Erythroblast (primary cell): Measurements from ENCODE around the gene GEMIN4.

Experiments
- GATA1 ChIP-seq: IDR thresholded peaks from 2 replicates; pipeline ENCODE4 v1.6.1; 2011; ENCODE audit warnings: low read depth, mild to moderate bottlenecking, control low read depth, low read length, moderate library complexity
- POLR2A ChIP-seq: IDR thresholded peaks from 2 replicates; pipeline ENCODE4 v1.6.1; 2011; ENCODE audit warnings: mild to moderate bottlenecking, low read length

GRCh38 chr17:760371-760770 is 8.3 kb upstream of the GEMIN4 start:
- no peak for TF ChIP-seq POLR2A
- no peak for TF ChIP-seq GATA1
